GM21528 (cell line): Measurements from ENCODE around the gene OR52E4.

Experiments
- ATAC-seq: cut with Tn5 transposase; IDR thresholded peaks from one replicate; pipeline ENCODE4 v1.9.1; 2021; ENCODE audit warnings: mild to moderate bottlenecking, moderate library complexity; ENCODE audit not compliant: unreplicated experiment, low FRiP score

OR52E4 gene

GRCh38 chr11:5928811-5929210 lies 48.4 kb downstream of the OR52E4 start:
- no peak for ATAC-seq

GRCh38 chr11:5929571-5930368 lies 49.3 kb downstream of the OR52E4 start:
- no peak for ATAC-seq

GRCh38 chr11:5930614-5931013 lies 50.2 kb downstream of the OR52E4 start:
- no peak for ATAC-seq

DNA sequence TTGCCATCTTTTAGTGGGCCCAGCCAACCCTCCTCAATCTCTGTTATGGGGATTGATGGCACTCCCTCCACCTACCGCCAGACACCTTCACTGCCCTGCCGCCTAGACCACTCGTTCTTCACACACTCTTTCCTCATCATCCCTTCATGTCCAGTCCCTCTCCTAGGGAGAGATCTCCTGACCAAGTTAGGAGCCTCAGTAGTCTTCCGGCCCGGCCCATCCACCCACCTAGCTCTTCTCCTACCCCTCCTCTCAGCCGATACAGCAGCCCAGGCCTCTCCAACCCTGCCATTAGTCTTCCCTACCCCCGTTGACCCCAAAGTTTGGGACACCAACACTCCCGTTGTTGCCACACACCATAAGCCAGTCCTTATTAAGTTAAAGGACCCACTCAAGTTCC lies 50.6 kb downstream of the OR52E4 start:
- no peak for ATAC-seq

GRCh38 chr11:5932671-5933070 lies 52.2 kb downstream of the OR52E4 start:
- ATAC-seq = no peak

DNA sequence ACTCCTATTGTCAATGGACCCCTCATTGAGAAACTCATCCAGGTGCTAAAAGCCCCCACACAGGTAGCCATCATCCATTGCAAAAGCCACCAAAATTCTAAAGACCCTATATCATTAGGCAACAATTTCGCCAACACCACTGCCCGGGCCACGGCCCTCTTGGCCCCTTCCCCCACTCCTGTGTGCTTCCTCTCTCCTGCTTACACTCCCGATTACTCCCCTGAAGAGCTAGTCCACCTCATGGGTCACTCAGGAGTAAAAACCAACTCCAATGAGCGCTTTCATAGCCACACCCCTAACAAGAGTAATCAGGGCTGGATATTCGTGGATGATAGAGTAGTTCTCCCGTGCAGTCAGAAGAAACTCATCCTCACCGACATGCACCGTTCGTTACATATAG lies 52.7 kb downstream of the OR52E4 start:
- no peak for ATAC-seq
